HG03103 (cell line): ENCODE measurements around the gene PDLIM7.

Experiments used
- ATAC-seq: cut with Tn5 transposase; IDR thresholded peaks from one replicate; pipeline ENCODE4 v1.9.1; 2021; ENCODE audit warnings: low read depth; ENCODE audit not compliant: unreplicated experiment

Gene PDLIM7

GRCh38 chr5:177508221-177508611 is 10.8 kb upstream of the PDLIM7 start:
- no peak for ATAC-seq

- no peak for ATAC-seq
These were observed 10.3 kb upstream of the PDLIM7 start for GRCh38 chr5:177507596-177508220.

GRCh38 chr5:177507165-177507564 is 9.8 kb upstream of the PDLIM7 start:
- ATAC-seq: no peak

GRCh38 chr5:177505075-177505474 is 7.7 kb upstream of the PDLIM7 start:
- no peak for ATAC-seq

GRCh38 chr5:177504086-177505056 is 7.0 kb upstream of the PDLIM7 start:
- ATAC-seq: no peak

- ATAC-seq: no peak
These were observed 6.1 kb upstream of the PDLIM7 start for GRCh38 chr5:177503351-177504085.

- ATAC-seq: no peak
These were observed 5.5 kb upstream of the PDLIM7 start for GRCh38 chr5:177502886-177503285.

GRCh38 chr5:177501874-177502678 is 4.7 kb upstream of the PDLIM7 start:
- ATAC-seq: no peak

GRCh38 chr5:177500685-177501522 is 3.5 kb upstream of the PDLIM7 start:
- no peak for ATAC-seq

- ATAC-seq: no peak
These were observed 2.4 kb upstream of the PDLIM7 start for GRCh38 chr5:177499842-177500241.

GRCh38 chr5:177498013-177498787 is 796 bp upstream of the PDLIM7 start:
- ATAC-seq: no peak

- ATAC-seq: no peak
These were observed 595 bp downstream of the PDLIM7 start for GRCh38 chr5:177496727-177497291.

- no peak for ATAC-seq
These were observed 1.2 kb downstream of the PDLIM7 start for GRCh38 chr5:177496070-177496726.

- ATAC-seq: no peak
These were observed 2.0 kb downstream of the PDLIM7 start for GRCh38 chr5:177495243-177496060.

GRCh38 chr5:177494346-177495195 is 2.8 kb downstream of the PDLIM7 start:
- no peak for ATAC-seq

- ATAC-seq: no peak
These were observed 3.5 kb downstream of the PDLIM7 start for GRCh38 chr5:177493795-177494345.
